ENCODE measurements around the gene TLCD3B.

TLCD3B gene

GRCh38 chr16:30028438-30029076, 2.5 kb downstream of the TLCD3B start:
- TF ChIP-seq CTCF (IDR thresholded peaks at IDR 0.05), result no peak

GRCh38 chr16:30027588-30028437, 3.3 kb downstream of the TLCD3B start:
- no peak for TF ChIP-seq CTCF (IDR thresholded peaks at IDR 0.05)

GRCh38 chr16:30026449-30026848, 4.6 kb downstream of the TLCD3B start:
- TF ChIP-seq CTCF (IDR thresholded peaks at IDR 0.05), result no peak

GRCh38 chr16:30025574-30025973, 5.5 kb downstream of the TLCD3B start:
- TF ChIP-seq CTCF (IDR thresholded peaks at IDR 0.05), result no peak

- TF ChIP-seq CTCF (IDR thresholded peaks at IDR 0.05), result no peak
These were observed 5.9 kb downstream of the TLCD3B start for GRCh38 chr16:30025156-30025555.

- TF ChIP-seq CTCF (IDR thresholded peaks at IDR 0.05), result no peak
These were observed 6.6 kb downstream of the TLCD3B start for GRCh38 chr16:30024451-30024850.

GRCh38 chr16:30023586-30023985, 7.5 kb downstream of the TLCD3B start:
- no peak for TF ChIP-seq CTCF (IDR thresholded peaks at IDR 0.05)
